Fibroblast of skin of scalp (primary cell): ENCODE results near the gene TTLL11.
"Not testable (repeated sequence)": the region's sequence is repeated elsewhere in the genome, so short reads cannot be mapped to it uniquely, and the experiment has no call there.

Experiments
- DNase-seq: peaks from one replicate; pipeline ENCODE4 v3.0.0-alpha.2; 2013

TTLL11 gene

GRCh38 chr9:122080986-122081385, 12.1 kb downstream of the TTLL11 start:
- DNase-seq: no peak

- DNase-seq: no peak
These were observed 14.6 kb downstream of the TTLL11 start for GRCh38 chr9:122078557-122078956.

- DNase-seq: no peak
These were observed 16.3 kb downstream of the TTLL11 start for GRCh38 chr9:122076773-122077172.

GRCh38 chr9:122076117-122076516, 17.0 kb downstream of the TTLL11 start:
- no peak for DNase-seq

- DNase-seq: peak; percentile 29
These were observed 17.7 kb downstream of the TTLL11 start for GRCh38 chr9:122075135-122076030.

- no peak for DNase-seq
These were observed 21.4 kb downstream of the TTLL11 start for GRCh38 chr9:122071715-122072114.

- no peak for DNase-seq
These were observed 22.2 kb downstream of the TTLL11 start for GRCh38 chr9:122070728-122071515.

- DNase-seq: not testable (repeated sequence)
These were observed 26.4 kb downstream of the TTLL11 start for GRCh38 chr9:122066680-122067079.

- DNase-seq: no peak
These were observed 27.0 kb downstream of the TTLL11 start for GRCh38 chr9:122065923-122066629.

- DNase-seq: no peak
These were observed 32.6 kb downstream of the TTLL11 start for GRCh38 chr9:122060481-122060880.

GRCh38 chr9:122059955-122060324, 33.2 kb downstream of the TTLL11 start:
- no peak for DNase-seq

GRCh38 chr9:122059214-122059954, 33.7 kb downstream of the TTLL11 start:
- DNase-seq: no peak

- no peak for DNase-seq
These were observed 34.4 kb downstream of the TTLL11 start for GRCh38 chr9:122058709-122059108.

GRCh38 chr9:122058051-122058450, 35.1 kb downstream of the TTLL11 start:
- no peak for DNase-seq

GRCh38 chr9:122057211-122057610, 35.9 kb downstream of the TTLL11 start:
- no peak for DNase-seq

GRCh38 chr9:122056484-122056883, 36.6 kb downstream of the TTLL11 start:
- peak; percentile 24 for DNase-seq

- DNase-seq: no peak
These were observed 37.4 kb downstream of the TTLL11 start for GRCh38 chr9:122055701-122056100.

- peak; percentile 77 for DNase-seq
These were observed 39.3 kb downstream of the TTLL11 start for GRCh38 chr9:122053567-122054350.

GRCh38 chr9:122053064-122053463, 40.0 kb downstream of the TTLL11 start:
- DNase-seq: peak; percentile 8

- peak; percentile 81 for DNase-seq
These were observed 41.5 kb downstream of the TTLL11 start for GRCh38 chr9:122051351-122052321.
